GM18507 (cell line): ENCODE results near the gene AQR.

Experiments
- DNase-seq: peaks from one replicate; pipeline ENCODE4 v3.0.0; 2011; ENCODE audit warnings: low read depth; ENCODE audit not compliant: insufficient read length; ENCODE audit errors: extremely low spot score
- FAIRE-seq: peaks from 2 replicates; lab custom pipeline; 2011; peaks lifted over from hg19 to GRCh38; lab: Jason Lieb, UNC

The AQR gene

GRCh38 chr15:34890424-34890823 is 79.1 kb downstream of the AQR start:
- FAIRE-seq = no peak
- no peak for DNase-seq

GRCh38 chr15:34889476-34889875 is 80.1 kb downstream of the AQR start:
- DNase-seq (no peak), FAIRE-seq (no peak)

- DNase-seq (no peak), FAIRE-seq (no peak)
These were observed 83.4 kb downstream of the AQR start for GRCh38 chr15:34886134-34886533.

- no peak for FAIRE-seq
- no peak for DNase-seq
These were observed 85.9 kb downstream of the AQR start for GRCh38 chr15:34883633-34884032.

- DNase-seq = no peak
- no peak for FAIRE-seq
These were observed 86.5 kb downstream of the AQR start for GRCh38 chr15:34883042-34883441.

GRCh38 chr15:34879107-34879506 is 90.4 kb downstream of the AQR start:
- no peak for FAIRE-seq
- DNase-seq = no peak

GRCh38 chr15:34876640-34877039 is 92.9 kb downstream of the AQR start:
- FAIRE-seq (no peak), DNase-seq (no peak)

- DNase-seq = no peak
- FAIRE-seq = no peak
These were observed 100.4 kb downstream of the AQR start for GRCh38 chr15:34869110-34869509.

GRCh38 chr15:34865531-34865930 is 104.0 kb downstream of the AQR start:
- DNase-seq (no peak), FAIRE-seq (no peak)

GRCh38 chr15:34861214-34861613 is 108.3 kb downstream of the AQR start:
- DNase-seq (no peak), FAIRE-seq (no peak)

GRCh38 chr15:34855893-34856292 is 113.6 kb downstream of the AQR start:
- FAIRE-seq (no peak), DNase-seq (no peak)

GRCh38 chr15:34855413-34855812 is 114.1 kb downstream of the AQR start:
- FAIRE-seq = no peak
- DNase-seq = no peak

- FAIRE-seq (no peak), DNase-seq (no peak)
These were observed 115.3 kb downstream of the AQR start for GRCh38 chr15:34854232-34854631.

- DNase-seq (no peak), FAIRE-seq (no peak)
These were observed 116.4 kb downstream of the AQR start for GRCh38 chr15:34853001-34853758.

- DNase-seq = no peak
- no peak for FAIRE-seq
These were observed 117.8 kb downstream of the AQR start for GRCh38 chr15:34851751-34852150.

GRCh38 chr15:34851007-34851406 is 118.5 kb downstream of the AQR start:
- DNase-seq (no peak), FAIRE-seq (no peak)

- DNase-seq (no peak), FAIRE-seq (no peak)
These were observed 119.4 kb downstream of the AQR start for GRCh38 chr15:34850121-34850520.

- no peak for DNase-seq
- FAIRE-seq = no peak
These were observed 120.1 kb downstream of the AQR start for GRCh38 chr15:34849364-34849959.

- no peak for FAIRE-seq
- no peak for DNase-seq
These were observed 121.9 kb downstream of the AQR start for GRCh38 chr15:34847598-34847997.

GRCh38 chr15:34841262-34841725 is 128.2 kb downstream of the AQR start:
- FAIRE-seq (no peak), DNase-seq (no peak)

- DNase-seq (no peak), FAIRE-seq (no peak)
These were observed 131.3 kb downstream of the AQR start for GRCh38 chr15:34838282-34838681.
